K562 (cell line): ENCODE data around the gene CD93. TPM values are rescaled to one million over a fixed set of nuclear protein-coding genes. Genes with fewer than 3 reads are reported as not detected.
A peak's percentile ranks its signal among the peaks of the same experiment; 100 is the strongest.

Experiments
- CUX1 ChIP-seq: fragments of 200-800 bp; sonication (Bioruptor generic); IDR thresholded peaks from 2 replicates; pipeline ENCODE4 v1.6.1; 2016; ENCODE audit warnings: missing genetic modification characterization, missing compliant biosample characterization
- FOSL1 ChIP-seq: fragments of 200-800 bp; sonication (Bioruptor generic); conservative IDR thresholded peaks from 2 replicates; pipeline ENCODE4 v1.6.1; 2016; ENCODE audit warnings: missing genetic modification characterization, missing compliant biosample characterization
- GMEB1 ChIP-seq: fragments of 250-450 bp; sonication (Bioruptor Pico); IDR thresholded peaks from 2 replicates; pipeline ENCODE4 v1.4.0; 2020; ENCODE audit warnings: mild to moderate bottlenecking
- GTF2A2 ChIP-seq: IDR thresholded peaks from 2 replicates; pipeline ENCODE4 v1.6.1; 2016; ENCODE audit warnings: mild to moderate bottlenecking, missing genetic modification characterization, missing compliant biosample characterization
- MXI1 ChIP-seq: IDR thresholded peaks from 2 replicates; pipeline ENCODE4 v1.6.1; 2011; ENCODE audit warnings: low read depth, mild to moderate bottlenecking, improper control_type of control experiment, low read length
- RB1 ChIP-seq: fragments of 450-650 bp; IDR thresholded peaks from 2 replicates; pipeline ENCODE4 v1.6.1; 2017; ENCODE audit warnings: low read depth, mild to moderate bottlenecking
- REST ChIP-seq, 2 experiments: fragments of 450-650 bp; formaldehyde crosslinking in 1 of 2; IDR thresholded peaks; 2 replicates each; pipeline versions ENCODE4 v1.4.0 to v1.6.1; 2014 to 2020; ENCODE audit warnings: mild to moderate bottlenecking in 2 of 2, borderline replicate concordance in 1 of 2, low read depth in 1 of 2
- XRCC4 ChIP-seq: IDR thresholded peaks from one replicate; pipeline ENCODE4 v1.6.1; 2011; ENCODE audit not compliant: insufficient read depth, insufficient read length; ENCODE audit errors: extremely low read depth
- ZNF124 ChIP-seq: sonication (generic); formaldehyde crosslinking; IDR thresholded peaks from 2 replicates; pipeline ENCODE4 v1.8.1; 2022; ENCODE audit warnings: missing genetic modification reagents
- ZNF644 ChIP-seq: fragments of 200-800 bp; sonication (Bioruptor generic); IDR thresholded peaks from 2 replicates; pipeline ENCODE4 v1.6.1; 2016; ENCODE audit warnings: low read depth, missing genetic modification characterization, missing compliant biosample characterization
- ZNF75A ChIP-seq: fragments of 450-650 bp; formaldehyde crosslinking; IDR thresholded peaks from 2 replicates; pipeline ENCODE4 v1.4.0; 2020; ENCODE audit warnings: mild to moderate bottlenecking
- polyA plus RNA-seq, 8 experiments: library from polyadenylated mRNA; depleted of rRNA in 4 of 8; stranded (reverse) in 5 of 8; unstranded in 3 of 8; fragments of >200 nt; fragmentation: Nextera tagmentation in 2 of 8; fragmentation: Illumina TruSeq in 1 of 8; extraction: Ambion mirVana in 2 of 8; extraction: Trizol in 1 of 8; gene quantifications; 2 replicates each; pipeline versions ENCODE4 v1.2.1 to v1.2.3, GENCODE V29; 2011 to 2014; ENCODE audit warnings: inconsistent platforms in 1 of 8, missing spikeins in 1 of 8
- total RNA-seq, 7 experiments: library from RNA; depleted of rRNA in 6 of 7; stranded (reverse); fragments of >200 nt in 6 of 7; fragmentation: Illumina TruSeq in 2 of 7; extraction: Trizol in 2 of 7; gene quantifications; 2 replicates each; pipeline versions ENCODE4 v1.2.1 to v1.2.3, GENCODE V29; 2011 to 2021; ENCODE audit warnings: low replicate concordance in 1 of 7

The CD93 gene
- total and polyA plus RNA-seq, 9 of the 15 experiments (the other 6 are each of a cell fraction or from before 2014, with no cell fraction given): 0.03 to 0.20 (median 0.05) TPM

- TF ChIP-seq ZNF644 (tag) (no peak), CUX1 (CRISPR knock-in tag) (0 out of 2 replicates have a peak, but pooled peaks have one; percentile 24), RB1 (no peak), ZNF75A (CRISPR knock-in tag) (no peak), GMEB1 (CRISPR knock-in tag) (no peak), FOSL1 (tag) (no peak), ZNF124 (CRISPR knock-in tag) (no peak), REST (IDR thresholded peaks at IDR 0.05; ENCODE audit: borderline replicate concordance) (peak; percentile 86), REST (CRISPR knock-in tag; IDR thresholded peaks at IDR 0.05; ENCODE audit: low read depth) (no peak), XRCC4 (no peak), GTF2A2 (tag) (no peak), MXI1 (0 out of 2 replicates have a peak, but pooled peaks have one; percentile 28)
Observed at GRCh38 chr20:23050847-23051627, 35.1 kb downstream of the CD93 start (continued).
